Skin epidermis (tissue), 12 donors: ENCODE results near the gene CFAP69.

ENCODE experiments used
- H3K27ac ChIP-seq, 21 experiments: fragments of 200-600 bp; sonication (generic) in 11 of 21; one replicate each; pipeline ENCODE4 v1.5.0; 2020; ENCODE audit warnings: mild to moderate bottlenecking in 3 of 21, inconsistent platforms in 2 of 21, moderate library complexity in 2 of 21
- H3K4me3 ChIP-seq, 7 experiments: fragments of 200-600 bp; sonication (generic) in 2 of 7; one replicate each; pipeline ENCODE4 v1.5.0; 2020; ENCODE audit warnings: inconsistent platforms in 2 of 7, mild to moderate bottlenecking in 2 of 7, moderate library complexity in 1 of 7

CFAP69 gene, protein sequence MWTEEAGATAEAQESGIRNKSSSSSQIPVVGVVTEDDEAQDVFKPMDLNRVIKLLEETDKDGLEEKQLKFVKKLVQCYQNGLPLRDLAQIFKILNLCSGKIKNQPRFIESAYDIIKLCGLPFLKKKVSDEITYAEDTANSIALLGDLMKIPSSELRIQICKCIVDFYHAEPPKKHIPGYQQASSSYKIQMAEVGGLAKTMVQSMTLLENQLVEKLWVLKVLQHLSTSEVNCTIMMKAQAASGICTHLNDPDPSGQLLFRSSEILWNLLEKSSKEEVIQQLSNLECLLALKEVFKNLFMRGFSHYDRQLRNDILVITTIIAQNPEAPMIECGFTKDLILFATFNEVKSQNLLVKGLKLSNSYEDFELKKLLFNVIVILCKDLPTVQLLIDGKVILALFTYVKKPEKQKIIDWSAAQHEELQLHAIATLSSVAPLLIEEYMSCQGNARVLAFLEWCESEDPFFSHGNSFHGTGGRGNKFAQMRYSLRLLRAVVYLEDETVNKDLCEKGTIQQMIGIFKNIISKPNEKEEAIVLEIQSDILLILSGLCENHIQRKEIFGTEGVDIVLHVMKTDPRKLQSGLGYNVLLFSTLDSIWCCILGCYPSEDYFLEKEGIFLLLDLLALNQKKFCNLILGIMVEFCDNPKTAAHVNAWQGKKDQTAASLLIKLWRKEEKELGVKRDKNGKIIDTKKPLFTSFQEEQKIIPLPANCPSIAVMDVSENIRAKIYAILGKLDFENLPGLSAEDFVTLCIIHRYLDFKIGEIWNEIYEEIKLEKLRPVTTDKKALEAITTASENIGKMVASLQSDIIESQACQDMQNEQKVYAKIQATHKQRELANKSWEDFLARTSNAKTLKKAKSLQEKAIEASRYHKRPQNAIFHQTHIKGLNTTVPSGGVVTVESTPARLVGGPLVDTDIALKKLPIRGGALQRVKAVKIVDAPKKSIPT

GRCh38 chr7:90244909-90245851 lies at the start of gene CFAP69:
CFAP69 (plus strand) TSS chr7:90245174; CDS start chr7:90245425, 251 bp downstream.
- peak within 1 kb of the TSS in 19 of 21 experiments; percentile 13 to 89 (median 68) for H3K27ac ChIP-seq

GRCh38 chr7:90201500-90202195 lies 43.3 kb upstream of the CFAP69 start:
- no peak overlapping the region for H3K27ac ChIP-seq
- no peak overlapping the region for H3K4me3 ChIP-seq

More at GRCh38 chr7:90244909-90245851, at the start of gene CFAP69:
- peak within 1 kb of the TSS; percentile 61 to 86 (median 77) for H3K4me3 ChIP-seq

DNA sequence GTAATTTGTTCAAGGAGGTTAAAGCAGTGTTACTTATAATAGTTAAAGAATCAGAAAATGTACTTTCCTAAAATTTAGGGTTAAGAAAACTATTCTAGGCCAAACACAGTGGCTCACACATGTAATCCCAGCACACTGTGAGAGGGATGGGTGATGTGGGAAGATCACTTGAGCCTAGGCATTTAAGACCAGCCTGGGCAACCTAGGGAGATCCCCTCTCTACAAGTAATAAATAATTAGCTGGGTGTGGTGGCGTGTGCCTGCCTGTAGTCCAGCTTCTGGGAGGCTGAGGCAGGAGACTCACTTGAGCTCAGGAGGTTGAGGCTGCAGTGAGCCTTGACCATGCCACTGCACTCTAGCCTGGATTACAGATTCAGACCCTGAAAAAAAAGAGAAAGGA lies 37.0 kb upstream of the CFAP69 start:
- H3K27ac ChIP-seq: no peak overlapping the region
- H3K4me3 ChIP-seq: no peak overlapping the region

DNA sequence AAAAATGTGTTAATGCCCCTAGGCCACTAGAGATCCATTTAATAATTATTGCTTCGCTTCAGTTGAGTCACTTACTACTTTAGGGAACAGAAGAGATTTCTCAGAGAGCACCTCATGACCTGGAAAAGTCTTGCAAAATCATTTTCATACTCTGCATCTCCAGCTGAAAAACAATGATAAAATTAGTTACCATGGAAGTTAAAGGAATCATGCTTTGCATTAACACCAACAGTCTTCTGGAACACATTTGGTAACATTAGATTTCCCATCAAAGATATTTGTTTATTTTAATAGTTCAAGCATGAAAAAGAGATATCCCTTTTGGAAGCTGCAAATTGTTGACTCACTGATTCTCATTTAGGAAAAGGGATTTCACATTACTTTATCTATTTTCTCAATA lies 35.2 kb upstream of the CFAP69 start:
- no peak overlapping the region for H3K27ac ChIP-seq

GRCh38 chr7:90210475-90210874 lies 34.5 kb upstream of the CFAP69 start:
- Histone ChIP-seq H3K4me3 (no peak overlapping the region), H3K27ac (peak overlapping the region in 8 of 21 experiments; percentile 78 to 94 (median 86))

More for the DNA sequence above, 35.2 kb upstream of the CFAP69 start:
- no peak overlapping the region for H3K4me3 ChIP-seq

DNA sequence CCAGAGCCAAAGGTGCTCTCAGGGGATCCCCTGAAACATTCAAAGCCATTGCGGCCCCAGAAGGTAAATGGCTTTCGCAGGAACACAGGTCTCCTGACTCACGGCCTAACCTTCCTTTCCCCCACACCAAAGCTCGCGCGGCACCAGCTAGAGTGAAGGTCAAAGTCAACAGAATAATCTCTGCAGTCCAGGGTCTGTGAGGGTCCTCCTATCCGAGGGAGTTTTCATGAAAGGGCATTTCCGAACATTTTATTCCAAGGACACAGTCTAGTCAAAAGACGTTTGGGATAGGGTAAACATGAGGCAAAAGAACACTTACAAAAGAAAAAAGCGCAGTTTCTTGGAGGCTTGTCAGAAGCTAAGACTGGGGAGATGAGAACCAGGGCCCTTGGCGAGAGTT lies 34.0 kb upstream of the CFAP69 start:
- Histone ChIP-seq H3K4me3 (peak overlapping the region; percentile 44 to 68 (median 53)), H3K27ac (peak overlapping the region in 19 of 21 experiments; percentile 37 to 94 (median 82))

- H3K27ac ChIP-seq: peak within 1 kb of the TSS in 20 of 21 experiments; percentile 64 to 94 (median 82)
- peak within 1 kb of the TSS; percentile 44 to 68 (median 53) for H3K4me3 ChIP-seq
Observed at GRCh38 chr7:90211391-90212148, 33.4 kb upstream of the CFAP69 start, which contains the start of gene STEAP2. STEAP2 (plus strand) TSS chr7:90211740; CDS start chr7:90225083, 13,343 bp downstream.

DNA sequence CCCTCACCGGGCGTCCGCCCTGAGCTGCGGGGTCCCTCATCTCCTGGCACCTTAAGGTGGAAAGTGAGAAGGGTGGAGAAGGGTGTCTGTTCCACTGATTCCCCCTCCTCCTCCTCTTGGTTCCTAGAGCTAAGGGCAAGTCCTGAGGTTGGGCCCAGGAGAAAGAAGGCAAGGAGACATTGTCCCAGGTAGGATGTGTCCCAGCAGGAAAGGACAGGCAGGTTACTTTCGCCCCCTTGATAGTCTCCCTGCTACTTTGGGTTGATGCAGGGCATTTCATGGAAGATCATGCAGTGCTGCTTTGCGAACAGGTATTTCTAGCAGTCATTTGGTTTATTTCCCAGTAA lies 32.9 kb upstream of the CFAP69 start:
- peak overlapping the region in 20 of 21 experiments; percentile 61 to 94 (median 80) for H3K27ac ChIP-seq
- H3K4me3 ChIP-seq: peak overlapping the region; percentile 44 to 68 (median 53)

- Histone ChIP-seq H3K27ac (peak overlapping the region in 1 of 21 experiments; percentile 66), H3K4me3 (no peak overlapping the region)
Observed at GRCh38 chr7:90213521-90213920, 31.5 kb upstream of the CFAP69 start.

GRCh38 chr7:90216080-90216674 lies 28.8 kb upstream of the CFAP69 start:
- no peak overlapping the region for H3K4me3 ChIP-seq
- H3K27ac ChIP-seq: peak overlapping the region in 8 of 21 experiments; percentile 0 to 66 (median 29)

- no peak overlapping the region for H3K4me3 ChIP-seq
- H3K27ac ChIP-seq: peak overlapping the region in 7 of 21 experiments; percentile 0 to 62 (median 26)
Observed at GRCh38 chr7:90216771-90217170, 28.2 kb upstream of the CFAP69 start.

- peak overlapping the region in 4 of 21 experiments; percentile 11 to 52 (median 43) for H3K27ac ChIP-seq
- no peak overlapping the region for H3K4me3 ChIP-seq
Observed at GRCh38 chr7:90222390-90222789, 22.6 kb upstream of the CFAP69 start.

DNA sequence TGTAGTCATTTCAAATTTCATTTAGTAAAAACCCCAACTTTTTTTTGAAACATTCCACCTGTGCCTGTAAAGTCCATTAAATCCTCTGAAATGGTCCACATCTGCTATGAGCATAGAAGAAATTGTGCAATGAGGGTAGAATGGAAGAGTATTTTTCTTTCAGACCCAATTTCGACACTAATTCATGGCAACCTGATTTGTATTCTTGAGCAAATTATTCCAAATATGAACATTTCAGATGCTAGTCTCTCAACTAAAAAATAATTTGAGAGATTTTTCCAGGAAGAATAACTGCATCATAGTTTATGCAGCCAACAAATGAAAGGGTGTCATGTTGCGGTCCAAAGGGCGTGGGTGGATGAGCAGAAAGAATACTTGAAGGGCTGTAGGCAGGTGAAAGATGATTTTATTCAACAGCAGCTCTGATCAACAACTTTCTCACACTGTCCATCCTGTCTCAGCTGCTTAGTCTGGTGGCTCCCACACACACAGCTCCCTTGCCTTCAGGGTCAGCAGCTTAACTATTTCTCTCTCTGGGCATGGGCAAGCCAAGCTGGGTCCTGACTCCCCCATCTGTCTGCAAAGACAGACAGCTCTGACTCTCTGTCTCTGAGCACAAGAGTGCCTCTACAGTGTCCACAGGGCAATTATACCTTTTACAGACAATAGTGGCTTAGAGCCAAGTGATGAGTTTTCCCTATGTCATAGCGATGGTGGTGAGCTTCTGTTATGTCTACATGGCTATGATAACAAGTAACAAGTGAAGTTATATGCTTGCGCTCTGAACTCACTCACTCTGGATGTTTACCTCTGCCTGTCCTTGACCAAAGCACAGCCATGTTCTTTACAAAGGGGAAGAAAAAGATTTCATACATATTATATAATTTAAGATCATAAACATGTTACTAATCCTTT lies 21.9 kb upstream of the CFAP69 start:
- Histone ChIP-seq H3K4me3 (no peak overlapping the region), H3K27ac (peak overlapping the region in 5 of 21 experiments; percentile 26 to 68 (median 52))

GRCh38 chr7:90224195-90224594 lies 20.8 kb upstream of the CFAP69 start:
- no peak overlapping the region for H3K4me3 ChIP-seq
- H3K27ac ChIP-seq: peak overlapping the region in 1 of 21 experiments; percentile 56

GRCh38 chr7:90225181-90225580 lies 19.8 kb upstream of the CFAP69 start:
- H3K27ac ChIP-seq: no peak overlapping the region

GRCh38 chr7:90225601-90226000 lies 19.4 kb upstream of the CFAP69 start:
- no peak overlapping the region for H3K27ac ChIP-seq
- H3K4me3 ChIP-seq: no peak overlapping the region

More at GRCh38 chr7:90225181-90225580, 19.8 kb upstream of the CFAP69 start:
- H3K4me3 ChIP-seq: no peak overlapping the region
